ENCODE results near the gene PHAF1. TPM values are rescaled to one million over a fixed set of nuclear protein-coding genes. Genes with fewer than 3 reads are reported as not detected.

PHAF1 gene
- total and polyA plus RNA-seq, 2 of the 13 experiments (the other 11 are each of a cell fraction or from before 2014, with no cell fraction given) = 48.3 to 174 TPM

DNA sequence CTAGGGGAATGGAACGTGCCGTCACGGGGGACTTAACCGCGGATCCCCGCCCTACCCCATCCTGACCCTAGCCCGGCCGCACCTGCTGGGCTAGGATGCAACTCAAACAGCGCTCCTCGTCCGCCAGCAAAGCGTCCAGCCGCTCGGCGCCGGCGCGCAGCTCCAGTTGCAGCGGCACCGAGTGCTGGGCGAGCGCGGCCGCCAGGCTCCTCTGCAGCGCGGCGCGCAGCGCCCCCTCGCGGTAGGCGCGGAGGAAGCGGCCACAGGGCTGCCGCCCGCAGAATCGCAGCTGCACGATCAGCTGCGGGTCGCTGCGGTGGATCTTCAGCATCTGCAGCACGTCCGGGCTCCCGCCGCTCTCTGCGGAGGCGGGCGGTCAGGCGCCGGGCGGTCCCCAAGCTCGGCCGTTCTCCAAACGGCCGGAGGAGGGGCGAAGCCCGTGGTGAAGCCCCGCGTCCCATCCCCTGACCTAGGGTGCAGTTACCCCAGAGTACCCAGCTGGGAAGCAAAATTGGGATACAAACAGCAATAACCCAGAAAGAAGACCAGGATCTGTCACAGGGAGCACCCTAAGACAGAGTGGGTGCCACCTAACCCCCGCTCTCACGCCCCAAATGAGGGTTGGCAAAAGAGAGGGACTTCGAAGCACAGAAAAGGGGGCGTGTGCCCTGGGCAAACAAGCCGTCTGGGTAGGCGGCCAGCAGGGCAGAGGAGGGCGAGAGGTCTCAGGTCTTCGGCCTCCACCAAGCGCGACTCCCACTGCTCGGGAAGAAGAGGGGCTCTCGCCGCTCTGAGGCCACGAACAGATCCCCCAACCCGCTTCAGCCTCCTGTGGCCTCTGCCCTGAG is 45.8 kb downstream of the PHAF1 start (continued):
- TF ChIP-seq, protein P1, sequence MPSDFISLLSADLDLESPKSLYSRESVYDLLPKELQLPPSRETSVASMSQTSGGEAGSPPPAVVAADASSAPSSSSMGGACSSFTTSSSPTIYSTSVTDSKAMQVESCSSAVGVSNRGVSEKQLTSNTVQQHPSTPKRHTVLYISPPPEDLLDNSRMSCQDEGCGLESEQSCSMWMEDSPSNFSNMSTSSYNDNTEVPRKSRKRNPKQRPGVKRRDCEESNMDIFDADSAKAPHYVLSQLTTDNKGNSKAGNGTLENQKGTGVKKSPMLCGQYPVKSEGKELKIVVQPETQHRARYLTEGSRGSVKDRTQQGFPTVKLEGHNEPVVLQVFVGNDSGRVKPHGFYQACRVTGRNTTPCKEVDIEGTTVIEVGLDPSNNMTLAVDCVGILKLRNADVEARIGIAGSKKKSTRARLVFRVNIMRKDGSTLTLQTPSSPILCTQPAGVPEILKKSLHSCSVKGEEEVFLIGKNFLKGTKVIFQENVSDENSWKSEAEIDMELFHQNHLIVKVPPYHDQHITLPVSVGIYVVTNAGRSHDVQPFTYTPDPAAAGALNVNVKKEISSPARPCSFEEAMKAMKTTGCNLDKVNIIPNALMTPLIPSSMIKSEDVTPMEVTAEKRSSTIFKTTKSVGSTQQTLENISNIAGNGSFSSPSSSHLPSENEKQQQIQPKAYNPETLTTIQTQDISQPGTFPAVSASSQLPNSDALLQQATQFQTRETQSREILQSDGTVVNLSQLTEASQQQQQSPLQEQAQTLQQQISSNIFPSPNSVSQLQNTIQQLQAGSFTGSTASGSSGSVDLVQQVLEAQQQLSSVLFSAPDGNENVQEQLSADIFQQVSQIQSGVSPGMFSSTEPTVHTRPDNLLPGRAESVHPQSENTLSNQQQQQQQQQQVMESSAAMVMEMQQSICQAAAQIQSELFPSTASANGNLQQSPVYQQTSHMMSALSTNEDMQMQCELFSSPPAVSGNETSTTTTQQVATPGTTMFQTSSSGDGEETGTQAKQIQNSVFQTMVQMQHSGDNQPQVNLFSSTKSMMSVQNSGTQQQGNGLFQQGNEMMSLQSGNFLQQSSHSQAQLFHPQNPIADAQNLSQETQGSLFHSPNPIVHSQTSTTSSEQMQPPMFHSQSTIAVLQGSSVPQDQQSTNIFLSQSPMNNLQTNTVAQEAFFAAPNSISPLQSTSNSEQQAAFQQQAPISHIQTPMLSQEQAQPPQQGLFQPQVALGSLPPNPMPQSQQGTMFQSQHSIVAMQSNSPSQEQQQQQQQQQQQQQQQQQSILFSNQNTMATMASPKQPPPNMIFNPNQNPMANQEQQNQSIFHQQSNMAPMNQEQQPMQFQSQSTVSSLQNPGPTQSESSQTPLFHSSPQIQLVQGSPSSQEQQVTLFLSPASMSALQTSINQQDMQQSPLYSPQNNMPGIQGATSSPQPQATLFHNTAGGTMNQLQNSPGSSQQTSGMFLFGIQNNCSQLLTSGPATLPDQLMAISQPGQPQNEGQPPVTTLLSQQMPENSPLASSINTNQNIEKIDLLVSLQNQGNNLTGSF (CRISPR knock-in tag; IDR thresholded peaks at IDR 0.05) = 0 out of 2 replicates have a peak, but pooled peaks have one; percentile 49
- TF ChIP-seq ZNF12 (CRISPR knock-in tag; IDR thresholded peaks at IDR 0.05) (no peak; the same call in 1 of the 2 replicates), KDM2A (CRISPR knock-in tag; IDR thresholded peaks at IDR 0.05; ENCODE audit: borderline replicate concordance, low read depth) (peak; percentile 76; the same call in 1 of the 2 replicates), EP300 (IDR thresholded peaks at IDR 0.05; ENCODE audit: low read depth in 2 of 2, low read length in 2 of 2) (peak in 1 of 2 experiments; percentile 39; a peak in 1 of 4 replicates), EP300 (CRISPR knock-in tag; IDR thresholded peaks at IDR 0.05; ENCODE audit: borderline replicate concordance) (no peak), PAWR (CRISPR knock-in tag; IDR thresholded peaks at IDR 0.05; ENCODE audit: borderline replicate concordance) (peak; percentile 84; the same call in 1 of the 2 replicates), JUND (CRISPR knock-in tag; IDR thresholded peaks at IDR 0.05) (no peak), ASH2L (IDR thresholded peaks at IDR 0.05; ENCODE audit: insufficient read length, low read depth, low read length) (peak; percentile 54), ZNF501 (CRISPR knock-in tag; IDR thresholded peaks at IDR 0.05) (peak; percentile 77; the same call in 1 of the 2 replicates), ZNF44 (CRISPR knock-in tag; IDR thresholded peaks at IDR 0.05) (no peak), SNAI1 (CRISPR knock-in tag; IDR thresholded peaks at IDR 0.05; ENCODE audit: borderline replicate concordance) (no peak)
- TF ChIP-seq, protein P2, sequence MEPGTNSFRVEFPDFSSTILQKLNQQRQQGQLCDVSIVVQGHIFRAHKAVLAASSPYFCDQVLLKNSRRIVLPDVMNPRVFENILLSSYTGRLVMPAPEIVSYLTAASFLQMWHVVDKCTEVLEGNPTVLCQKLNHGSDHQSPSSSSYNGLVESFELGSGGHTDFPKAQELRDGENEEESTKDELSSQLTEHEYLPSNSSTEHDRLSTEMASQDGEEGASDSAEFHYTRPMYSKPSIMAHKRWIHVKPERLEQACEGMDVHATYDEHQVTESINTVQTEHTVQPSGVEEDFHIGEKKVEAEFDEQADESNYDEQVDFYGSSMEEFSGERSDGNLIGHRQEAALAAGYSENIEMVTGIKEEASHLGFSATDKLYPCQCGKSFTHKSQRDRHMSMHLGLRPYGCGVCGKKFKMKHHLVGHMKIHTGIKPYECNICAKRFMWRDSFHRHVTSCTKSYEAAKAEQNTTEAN (CRISPR knock-in tag; conservative IDR thresholded peaks at IDR 0.05) = 0 out of 2 replicates have a peak, but pooled peaks have one; percentile 21
- TF ChIP-seq, protein P3, sequence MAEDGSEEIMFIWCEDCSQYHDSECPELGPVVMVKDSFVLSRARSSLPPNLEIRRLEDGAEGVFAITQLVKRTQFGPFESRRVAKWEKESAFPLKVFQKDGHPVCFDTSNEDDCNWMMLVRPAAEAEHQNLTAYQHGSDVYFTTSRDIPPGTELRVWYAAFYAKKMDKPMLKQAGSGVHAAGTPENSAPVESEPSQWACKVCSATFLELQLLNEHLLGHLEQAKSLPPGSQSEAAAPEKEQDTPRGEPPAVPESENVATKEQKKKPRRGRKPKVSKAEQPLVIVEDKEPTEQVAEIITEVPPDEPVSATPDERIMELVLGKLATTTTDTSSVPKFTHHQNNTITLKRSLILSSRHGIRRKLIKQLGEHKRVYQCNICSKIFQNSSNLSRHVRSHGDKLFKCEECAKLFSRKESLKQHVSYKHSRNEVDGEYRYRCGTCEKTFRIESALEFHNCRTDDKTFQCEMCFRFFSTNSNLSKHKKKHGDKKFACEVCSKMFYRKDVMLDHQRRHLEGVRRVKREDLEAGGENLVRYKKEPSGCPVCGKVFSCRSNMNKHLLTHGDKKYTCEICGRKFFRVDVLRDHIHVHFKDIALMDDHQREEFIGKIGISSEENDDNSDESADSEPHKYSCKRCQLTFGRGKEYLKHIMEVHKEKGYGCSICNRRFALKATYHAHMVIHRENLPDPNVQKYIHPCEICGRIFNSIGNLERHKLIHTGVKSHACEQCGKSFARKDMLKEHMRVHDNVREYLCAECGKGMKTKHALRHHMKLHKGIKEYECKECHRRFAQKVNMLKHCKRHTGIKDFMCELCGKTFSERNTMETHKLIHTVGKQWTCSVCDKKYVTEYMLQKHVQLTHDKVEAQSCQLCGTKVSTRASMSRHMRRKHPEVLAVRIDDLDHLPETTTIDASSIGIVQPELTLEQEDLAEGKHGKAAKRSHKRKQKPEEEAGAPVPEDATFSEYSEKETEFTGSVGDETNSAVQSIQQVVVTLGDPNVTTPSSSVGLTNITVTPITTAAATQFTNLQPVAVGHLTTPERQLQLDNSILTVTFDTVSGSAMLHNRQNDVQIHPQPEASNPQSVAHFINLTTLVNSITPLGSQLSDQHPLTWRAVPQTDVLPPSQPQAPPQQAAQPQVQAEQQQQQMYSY (CRISPR knock-in tag; IDR thresholded peaks at IDR 0.05) = 0 out of 2 replicates have a peak, but pooled peaks have one; percentile 36

Measured in HepG2 (cell line).